GM04503 (cell line): ENCODE data around the gene TDRD3.

Experiments used
- DNase-seq: peaks from one replicate; pipeline ENCODE4 v3.0.0-alpha.2; 2012; ENCODE audit warnings: low read depth

The TDRD3 gene

GRCh38 chr13:60575142-60575541 lies 178.1 kb downstream of the TDRD3 start:
- DNase-seq: no peak

- no peak for DNase-seq
Measured at GRCh38 chr13:60577761-60578160, 180.7 kb downstream of the TDRD3 start.

- peak; percentile 77 for DNase-seq
Measured at GRCh38 chr13:60583196-60583888, 186.3 kb downstream of the TDRD3 start.

DNA sequence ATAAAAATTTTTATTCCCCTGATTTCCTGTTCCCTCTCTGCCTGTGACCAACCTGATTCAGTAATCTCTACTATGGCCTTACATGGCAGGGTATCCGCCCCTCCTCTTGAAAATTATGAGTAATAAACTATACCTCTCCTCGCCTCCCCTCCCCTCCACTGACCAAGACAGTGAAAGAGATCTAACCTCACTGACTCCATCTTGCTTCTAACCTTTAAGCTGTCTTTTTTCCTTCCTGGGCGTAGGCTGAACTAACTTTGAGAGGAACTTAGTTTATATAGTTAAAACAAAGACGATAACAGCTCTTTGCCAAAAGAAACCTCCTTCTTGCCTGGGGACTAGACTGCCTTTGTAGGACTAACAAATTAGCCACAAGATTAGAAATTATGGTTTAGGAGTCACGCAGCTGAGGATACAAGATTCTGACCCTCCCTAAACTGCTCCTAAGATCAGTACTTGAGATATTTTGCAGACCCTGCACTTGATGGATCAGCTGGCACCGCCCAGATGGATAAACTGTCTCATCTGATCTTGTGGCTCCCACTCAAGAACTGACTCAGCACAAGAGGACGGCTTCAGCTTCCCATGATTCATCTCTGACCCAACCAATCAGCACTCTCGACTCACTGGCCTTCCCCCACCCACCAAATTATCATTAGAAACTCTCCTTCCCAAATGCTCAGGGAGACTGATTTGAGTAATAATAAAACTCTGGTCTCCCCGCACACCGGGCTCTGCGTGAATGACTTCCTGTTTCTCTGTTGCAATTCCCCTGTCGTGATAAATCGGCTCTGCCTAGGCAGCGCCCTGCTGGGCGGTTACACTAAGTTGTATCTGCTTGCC lies 187.1 kb downstream of the TDRD3 start:
- peak; percentile 65 for DNase-seq

DNA sequence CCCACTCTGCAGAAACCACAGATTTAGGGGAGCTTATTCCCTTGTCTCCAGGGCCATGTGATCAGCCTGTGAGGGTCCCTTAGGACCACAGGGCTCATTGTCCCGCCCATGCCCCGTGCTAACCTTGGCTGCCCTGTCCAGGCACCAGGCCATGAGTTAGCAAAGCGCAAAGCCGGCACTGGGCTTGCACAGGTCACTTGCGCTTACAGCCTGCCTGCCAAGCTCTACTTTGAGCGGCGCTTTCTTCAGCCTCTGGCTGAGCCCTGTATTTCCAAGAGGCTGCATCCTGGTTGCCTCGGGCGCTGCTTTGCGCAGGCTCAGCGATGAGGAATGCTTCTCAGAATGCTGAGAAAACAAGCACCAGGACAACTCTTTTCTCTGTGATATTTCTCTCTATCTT lies 188.0 kb downstream of the TDRD3 start:
- no peak for DNase-seq

GRCh38 chr13:60590800-60591747 lies 194.1 kb downstream of the TDRD3 start:
- peak; percentile 44 for DNase-seq

GRCh38 chr13:60603049-60603448 lies 206.0 kb downstream of the TDRD3 start:
- DNase-seq: no peak

GRCh38 chr13:60604058-60604457 lies 207.0 kb downstream of the TDRD3 start:
- no peak for DNase-seq

- no peak for DNase-seq
Measured at GRCh38 chr13:60608954-60609353, 211.9 kb downstream of the TDRD3 start.

DNA sequence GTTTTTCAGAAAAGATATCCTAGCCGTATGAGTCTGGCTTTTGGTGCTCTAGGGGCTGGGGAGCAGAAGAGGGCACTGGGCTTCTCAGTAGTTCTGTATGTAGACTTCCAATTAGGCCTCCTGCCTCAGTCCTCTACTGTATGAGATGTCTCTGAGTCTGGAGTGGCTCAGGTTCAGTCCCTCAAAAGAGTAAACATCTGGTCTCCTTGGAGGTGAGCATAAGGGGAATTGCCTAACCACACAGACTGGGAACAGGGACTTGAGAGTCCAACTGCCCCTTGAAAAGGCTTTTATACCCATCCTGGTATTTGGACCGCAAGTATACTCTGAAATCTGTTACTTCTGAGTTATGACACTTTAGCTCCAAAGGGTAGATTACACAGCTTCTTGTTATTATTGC lies 214.5 kb downstream of the TDRD3 start:
- no peak for DNase-seq

DNA sequence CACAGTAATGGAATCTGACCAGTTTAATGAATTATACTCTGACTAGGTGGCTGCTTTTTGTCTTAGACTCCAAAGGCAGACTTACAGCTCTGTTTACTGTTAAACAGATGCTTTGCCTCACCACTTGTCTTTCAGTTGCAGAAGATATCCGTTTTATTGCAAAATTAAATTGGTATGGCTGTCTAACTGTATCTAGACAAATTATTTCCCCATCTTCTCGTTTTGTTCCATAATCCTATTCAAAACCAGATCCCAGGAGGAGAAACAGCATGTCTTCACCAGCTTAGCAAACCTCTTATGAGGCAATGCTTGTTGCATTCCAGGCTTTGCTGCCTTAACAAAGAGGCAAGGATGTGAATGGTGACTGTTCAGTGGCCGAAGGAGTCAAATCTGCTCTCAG lies 215.6 kb downstream of the TDRD3 start:
- DNase-seq: no peak

DNA sequence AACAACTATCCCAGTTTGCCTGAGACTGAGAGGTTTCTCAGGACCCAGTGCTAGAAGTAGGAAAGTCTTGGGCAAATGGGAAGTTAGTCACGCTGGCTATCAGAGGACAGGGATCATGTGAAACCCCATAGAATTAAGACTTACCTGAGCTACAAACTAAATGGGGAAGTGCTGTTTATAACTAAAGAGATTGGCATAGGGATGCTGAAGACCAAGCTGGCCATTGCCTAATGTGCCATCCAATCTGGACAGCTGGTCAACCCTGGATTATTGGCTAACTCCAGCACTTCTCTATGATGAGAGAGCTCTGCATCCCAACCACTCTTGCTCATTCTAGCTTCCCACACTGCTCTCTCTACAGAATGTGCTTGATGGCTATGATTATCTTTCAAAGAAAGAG lies 216.1 kb downstream of the TDRD3 start:
- DNase-seq: no peak

- DNase-seq: peak; percentile 10
Measured at GRCh38 chr13:60617991-60618733, 221.1 kb downstream of the TDRD3 start.

- DNase-seq: no peak
Measured at GRCh38 chr13:60619461-60619860, 222.4 kb downstream of the TDRD3 start.

DNA sequence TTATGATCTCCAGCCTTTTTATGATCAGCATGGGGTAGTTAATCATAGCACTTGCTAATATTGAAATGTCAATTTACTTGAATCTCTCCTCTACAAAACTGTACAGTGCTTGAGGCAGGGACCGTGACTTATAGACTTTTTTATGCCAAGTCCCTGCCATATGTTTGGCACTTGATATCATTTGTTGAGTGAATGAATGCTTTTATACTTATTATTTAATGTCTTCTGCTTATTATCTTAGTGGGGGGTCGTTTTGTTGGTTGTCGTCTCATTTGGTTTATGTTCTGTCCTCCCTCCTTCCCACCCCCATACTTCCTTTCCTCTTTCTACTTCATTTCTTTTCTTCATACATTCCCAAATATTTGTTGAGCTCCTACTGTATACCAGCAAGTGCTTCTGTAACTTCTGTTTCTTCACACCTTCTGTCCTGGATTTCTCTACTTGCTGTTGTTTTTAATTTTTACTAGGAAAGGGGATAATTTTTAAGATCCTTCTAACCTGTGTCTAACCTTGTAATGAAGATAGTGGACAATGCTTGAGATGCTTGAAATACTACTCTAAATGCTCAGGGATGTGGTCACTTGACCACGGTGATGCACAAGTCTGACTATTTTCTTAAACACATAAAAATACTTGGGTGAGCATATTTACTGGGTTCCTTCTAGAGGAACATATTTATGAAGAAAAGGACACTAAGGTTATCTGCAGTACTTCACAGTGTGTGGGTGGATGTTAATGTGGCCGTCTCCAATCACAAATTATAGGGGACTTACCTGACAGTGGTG lies 223.8 kb downstream of the TDRD3 start:
- no peak for DNase-seq

DNA sequence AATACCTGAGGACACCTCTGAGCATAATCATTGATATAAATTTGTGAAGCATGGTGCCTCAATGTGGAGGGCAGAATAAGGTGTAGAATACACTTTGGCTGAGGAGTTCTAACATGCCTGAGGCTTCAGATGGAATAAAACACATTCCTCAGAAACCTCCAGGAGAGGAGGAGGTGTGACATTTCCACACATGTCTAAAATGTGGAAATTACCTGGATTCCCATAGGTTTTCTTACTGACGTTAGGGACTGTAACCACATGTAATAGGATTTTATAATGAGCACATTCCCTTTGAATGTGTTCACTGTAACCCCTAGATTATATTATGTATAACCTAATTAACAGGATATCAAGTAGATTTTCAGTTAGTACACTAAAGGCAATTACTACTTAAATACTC lies 226.1 kb downstream of the TDRD3 start:
- DNase-seq: no peak
